Measurements from ENCODE around the gene ITGA11.

GRCh38 chr15:68339481-68339880, 92.5 kb downstream of the ITGA11 start:
- no peak for TF ChIP-seq CTCF (IDR thresholded peaks at IDR 0.05; ENCODE audit: low read length)
- TF ChIP-seq EZH2 (IDR thresholded peaks at IDR 0.05; ENCODE audit: borderline replicate concordance, low read length), result no peak

Data from OCI-LY1 (cell line).